D721Med (cell line): Measurements from ENCODE around the gene ETHE1.
"Not testable (repeated sequence)": the region's sequence is repeated elsewhere in the genome, so short reads cannot be mapped to it uniquely, and the experiment has no call there.

Experiments
- DNase-seq: peaks from one replicate; pipeline ENCODE4 v3.0.0; 2011; ENCODE audit warnings: low spot score; ENCODE audit not compliant: insufficient read length
- FAIRE-seq: peaks from 2 replicates; lab custom pipeline; 2011; peaks lifted over from hg19 to GRCh38; lab: Jason Lieb, UNC
- TF ChIP-seq, protein P1 (sequence below): IDR thresholded peaks from 2 replicates; pipeline ENCODE4 v1.5.1; 2012; ENCODE audit warnings: mild to moderate bottlenecking, control low read depth; ENCODE audit not compliant: insufficient read depth; ENCODE audit errors: missing control alignments

Gene ETHE1

DNA sequence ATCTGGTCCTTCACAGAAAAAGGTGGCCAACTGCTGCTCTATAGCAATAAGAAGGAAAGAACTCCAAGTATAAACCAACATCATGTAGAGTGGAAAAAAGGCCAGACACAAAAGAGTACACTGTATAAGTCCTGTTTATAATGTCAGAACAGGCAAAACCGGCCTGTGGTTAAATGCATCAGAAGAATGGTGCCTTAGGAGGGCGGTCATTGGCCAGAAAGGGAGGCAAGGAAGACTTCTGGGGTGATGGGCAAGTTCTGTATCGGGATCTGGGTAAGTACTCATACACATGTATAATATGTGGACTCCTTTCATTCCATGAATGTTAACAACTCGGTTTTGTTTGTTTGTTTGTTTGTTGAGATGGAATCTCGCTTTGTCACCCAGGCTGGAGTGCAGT, 4.1 kb downstream of the ETHE1 start:
- no peak for FAIRE-seq
- TF ChIP-seq, protein P1, sequence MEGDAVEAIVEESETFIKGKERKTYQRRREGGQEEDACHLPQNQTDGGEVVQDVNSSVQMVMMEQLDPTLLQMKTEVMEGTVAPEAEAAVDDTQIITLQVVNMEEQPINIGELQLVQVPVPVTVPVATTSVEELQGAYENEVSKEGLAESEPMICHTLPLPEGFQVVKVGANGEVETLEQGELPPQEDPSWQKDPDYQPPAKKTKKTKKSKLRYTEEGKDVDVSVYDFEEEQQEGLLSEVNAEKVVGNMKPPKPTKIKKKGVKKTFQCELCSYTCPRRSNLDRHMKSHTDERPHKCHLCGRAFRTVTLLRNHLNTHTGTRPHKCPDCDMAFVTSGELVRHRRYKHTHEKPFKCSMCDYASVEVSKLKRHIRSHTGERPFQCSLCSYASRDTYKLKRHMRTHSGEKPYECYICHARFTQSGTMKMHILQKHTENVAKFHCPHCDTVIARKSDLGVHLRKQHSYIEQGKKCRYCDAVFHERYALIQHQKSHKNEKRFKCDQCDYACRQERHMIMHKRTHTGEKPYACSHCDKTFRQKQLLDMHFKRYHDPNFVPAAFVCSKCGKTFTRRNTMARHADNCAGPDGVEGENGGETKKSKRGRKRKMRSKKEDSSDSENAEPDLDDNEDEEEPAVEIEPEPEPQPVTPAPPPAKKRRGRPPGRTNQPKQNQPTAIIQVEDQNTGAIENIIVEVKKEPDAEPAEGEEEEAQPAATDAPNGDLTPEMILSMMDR, result no peak

DNA sequence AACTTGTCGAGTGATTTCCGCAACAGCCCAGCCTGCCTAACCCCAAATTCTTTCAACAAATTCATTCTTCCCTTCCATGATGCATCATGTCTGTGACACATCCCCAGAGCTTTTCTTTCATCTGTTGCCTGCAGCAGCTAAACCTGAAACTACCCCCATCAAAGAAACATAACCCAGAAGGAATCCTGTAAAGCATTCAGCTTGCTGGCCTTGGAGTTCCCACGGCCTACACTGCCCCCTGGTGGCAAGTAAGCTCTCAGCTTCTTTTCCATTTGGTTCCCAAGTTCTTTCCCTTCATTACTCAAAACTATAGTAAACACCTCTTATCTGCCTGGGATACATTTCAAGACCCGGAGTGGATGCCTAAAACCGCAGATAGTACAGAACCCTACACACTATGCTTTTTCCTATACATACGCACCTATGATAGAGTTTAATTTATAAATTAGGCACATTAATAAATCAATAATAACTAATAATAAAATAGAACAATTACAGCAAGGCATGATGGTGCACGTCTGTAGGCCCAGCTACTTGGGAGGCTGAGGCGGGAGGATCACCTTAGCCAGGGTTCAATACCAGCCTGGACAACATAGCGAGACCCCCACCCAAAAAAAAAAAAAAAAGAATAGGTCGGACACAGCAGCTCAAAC, 7.4 kb downstream of the ETHE1 start:
- FAIRE-seq (no peak), DNase-seq (peak; percentile 58)
- TF ChIP-seq, protein P1, result peak; percentile 89

More for the DNA sequence above, 4.1 kb downstream of the ETHE1 start:
- DNase-seq, result no peak

DNA sequence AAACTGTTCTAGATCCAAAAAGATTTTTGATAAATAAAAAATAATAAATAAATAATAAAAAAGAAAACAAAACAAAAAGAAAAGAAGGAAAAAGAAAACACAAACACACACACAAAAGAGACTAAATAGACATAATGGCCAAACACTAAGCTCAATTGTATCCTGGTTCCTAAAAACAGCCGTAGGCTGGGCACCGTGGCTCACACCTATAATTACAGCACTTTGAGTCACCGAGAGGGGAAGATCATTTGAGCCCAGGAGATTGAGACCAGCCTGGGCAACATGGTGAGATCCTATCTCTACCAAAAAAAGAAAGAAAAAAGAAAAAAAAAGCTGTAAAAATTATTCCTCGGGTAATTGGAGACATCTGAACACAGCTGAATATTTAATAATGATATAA, 8.9 kb downstream of the ETHE1 start:
- TF ChIP-seq, protein P1, result no peak
- DNase-seq (no peak), FAIRE-seq (no peak)

DNA sequence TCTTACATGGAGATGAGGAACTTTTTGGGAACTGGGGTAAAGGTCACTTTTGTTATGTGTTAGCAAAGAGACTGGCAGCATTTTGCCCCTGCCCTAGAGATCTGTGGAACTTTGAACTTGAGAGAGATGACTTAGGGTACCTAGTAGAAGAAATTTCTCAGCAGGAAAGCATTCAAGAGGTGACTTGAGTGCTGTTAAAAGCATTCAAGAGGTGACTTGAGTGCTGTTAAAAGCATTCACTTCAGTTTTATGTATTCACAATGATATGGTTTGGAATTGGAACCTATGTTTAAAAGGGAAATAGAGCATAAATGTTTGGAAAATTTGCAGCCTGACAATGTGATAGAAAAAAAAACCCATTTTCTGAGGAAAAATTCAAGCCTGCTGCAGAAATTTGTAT, 14.6 kb downstream of the ETHE1 start:
- not testable (repeated sequence) for DNase-seq, FAIRE-seq

DNA sequence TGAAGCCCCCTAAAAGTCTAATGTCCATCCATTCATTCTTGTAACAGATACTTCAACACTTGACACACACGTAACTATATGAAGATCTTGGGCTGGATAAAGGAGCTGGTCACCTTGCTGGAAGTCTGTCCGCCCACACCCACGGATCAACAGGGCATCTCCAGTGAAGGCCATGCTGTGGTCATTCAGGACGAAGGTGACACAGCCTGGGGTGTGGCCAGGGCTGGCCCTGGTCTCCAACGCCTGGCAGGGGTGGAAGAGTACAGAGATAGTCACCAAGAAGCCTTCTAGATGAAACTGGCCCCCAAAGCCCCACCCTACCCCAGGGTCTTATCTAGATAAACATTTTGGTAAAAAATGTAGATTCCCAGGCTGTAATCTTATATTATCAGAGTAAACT, 15.7 kb downstream of the ETHE1 start:
- DNase-seq (no peak), FAIRE-seq (no peak)
- TF ChIP-seq, protein P1, result no peak

DNA sequence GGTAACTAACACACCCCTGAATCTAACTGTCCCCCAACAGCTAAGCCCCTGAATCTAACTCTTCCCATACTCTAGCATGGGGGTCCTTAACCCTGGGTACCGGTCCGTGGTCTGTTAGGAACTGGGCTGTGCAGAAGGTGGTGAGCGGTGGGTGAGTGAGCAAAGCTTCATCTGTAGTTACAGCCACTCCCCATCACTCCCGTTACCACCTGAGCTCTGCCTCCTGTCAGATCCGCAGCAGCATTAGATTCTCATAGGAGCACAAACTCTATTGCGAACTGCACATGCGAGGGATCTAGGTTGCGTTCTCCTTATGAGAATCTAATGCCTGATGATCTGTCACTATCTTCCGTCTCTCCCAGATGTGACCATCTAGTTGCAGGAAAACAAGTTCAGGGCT, 16.3 kb downstream of the ETHE1 start:
- TF ChIP-seq, protein P1, result no peak
- FAIRE-seq, result no peak
- no peak for DNase-seq

DNA sequence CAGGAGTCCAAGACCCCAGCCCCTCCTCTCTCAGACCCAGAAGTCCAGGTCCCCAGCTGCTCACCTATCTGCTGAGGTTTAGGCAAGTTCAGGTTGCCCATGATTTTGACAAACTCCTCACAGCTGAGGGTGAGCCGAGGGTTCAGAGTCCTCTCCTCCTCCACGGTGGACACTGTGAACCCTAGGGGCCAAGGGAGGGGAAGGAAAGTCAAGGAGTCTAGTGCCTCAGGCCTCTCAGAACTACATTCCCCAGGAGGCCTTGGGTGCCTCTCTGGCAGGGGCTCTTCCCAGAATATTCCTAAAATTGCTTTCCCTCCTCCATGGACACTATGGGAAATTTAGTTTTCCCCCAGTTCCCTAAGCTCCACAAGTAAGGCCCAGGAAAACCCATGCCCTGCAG, 19.1 kb downstream of the ETHE1 start:
- no peak for DNase-seq
- no peak for FAIRE-seq
- TF ChIP-seq, protein P1, result no peak
